ENCODE results near the gene RBL2.

DNA sequence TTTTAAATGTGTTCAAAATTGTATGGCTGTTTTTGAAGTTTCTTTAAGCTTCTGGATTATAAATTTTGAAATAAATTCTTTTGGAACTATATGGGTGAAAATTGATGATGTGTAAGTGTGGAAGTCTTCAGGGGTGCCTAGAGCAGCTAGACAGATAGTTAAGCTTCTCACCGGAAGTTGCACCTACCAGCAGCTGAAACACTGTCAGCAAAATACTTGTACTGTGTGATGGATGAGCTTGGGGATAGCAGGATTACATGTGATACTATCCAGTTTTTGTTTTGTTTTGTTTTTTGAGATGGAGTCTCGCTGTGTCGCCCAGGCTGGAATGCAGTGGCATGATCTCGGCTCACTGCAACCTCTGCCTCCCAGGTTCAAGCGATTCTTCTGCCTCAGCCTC, 19.7 kb downstream of the RBL2 start:
- TF ChIP-seq CTCF (IDR thresholded peaks at IDR 0.05; ENCODE audit: poor library complexity, severe bottlenecking) (no peak), MXI1 (conservative IDR thresholded peaks at IDR 0.05; ENCODE audit: poor library complexity, severe bottlenecking) (no peak)

Measured in neural cell (in vitro differentiated cells).